Kasumi-1 (cell line): ENCODE measurements around the gene CIC.
A peak's percentile ranks its signal among the peaks of the same experiment; 100 is the strongest.

Experiments
- DNase-seq, 2 experiments: peaks; one replicate each; lab custom pipeline; 2025; lab: John Stamatoyannopoulos, UW

The CIC gene

DNA sequence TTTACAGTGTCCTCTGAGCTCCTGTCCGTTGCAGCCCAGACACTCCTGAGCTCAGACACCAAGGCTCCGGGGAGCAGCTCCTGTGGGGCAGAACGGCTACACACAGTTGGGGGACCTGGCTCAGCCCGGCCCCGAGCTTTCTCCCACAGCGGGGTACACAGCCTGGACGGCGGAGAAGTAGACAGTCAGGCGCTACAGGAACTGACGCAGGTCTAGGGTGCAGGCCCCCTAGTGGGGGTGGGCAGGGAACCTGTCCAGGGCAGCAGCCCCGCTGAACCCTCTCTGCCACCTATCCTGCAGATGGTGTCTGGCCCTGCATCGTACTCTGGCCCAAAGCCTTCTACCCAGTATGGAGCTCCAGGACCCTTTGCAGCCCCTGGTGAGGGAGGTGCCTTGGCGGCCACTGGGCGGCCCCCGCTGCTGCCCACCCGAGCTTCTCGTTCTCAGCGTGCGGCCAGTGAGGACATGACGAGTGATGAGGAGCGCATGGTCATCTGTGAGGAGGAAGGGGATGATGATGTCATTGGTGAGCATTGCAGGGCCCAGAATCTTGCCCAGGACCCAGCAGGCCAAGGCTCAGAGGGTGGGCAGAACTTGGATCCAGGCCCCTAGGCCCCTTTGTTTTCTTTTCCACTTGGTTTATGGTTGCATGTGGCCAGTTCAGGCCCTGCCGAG lies 20.0 kb downstream of the CIC start:
- DNase-seq, result no peak

DNA sequence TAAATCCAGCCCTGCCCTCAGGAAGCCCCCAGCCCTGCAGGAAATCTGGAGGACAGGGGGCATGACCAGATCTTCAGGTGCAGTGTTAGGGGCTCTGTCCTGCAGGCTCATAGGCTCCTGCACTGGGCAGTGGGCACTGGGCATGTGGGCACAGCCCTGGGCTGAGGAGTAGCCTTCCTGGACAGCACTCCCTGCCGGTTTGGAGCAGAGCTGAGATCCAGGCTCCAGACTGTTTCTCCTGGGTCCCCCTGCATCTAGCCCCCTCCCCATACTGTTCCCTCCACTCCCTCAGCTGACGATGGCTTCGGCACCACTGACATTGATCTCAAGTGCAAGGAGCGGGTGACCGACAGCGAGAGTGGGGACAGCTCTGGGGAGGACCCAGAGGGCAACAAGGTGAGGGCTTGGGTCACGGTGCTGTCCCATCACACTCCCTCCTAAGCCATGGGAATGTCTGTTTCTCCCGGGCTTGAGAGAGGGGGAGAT lies 20.5 kb downstream of the CIC start:
- no peak for DNase-seq

DNA sequence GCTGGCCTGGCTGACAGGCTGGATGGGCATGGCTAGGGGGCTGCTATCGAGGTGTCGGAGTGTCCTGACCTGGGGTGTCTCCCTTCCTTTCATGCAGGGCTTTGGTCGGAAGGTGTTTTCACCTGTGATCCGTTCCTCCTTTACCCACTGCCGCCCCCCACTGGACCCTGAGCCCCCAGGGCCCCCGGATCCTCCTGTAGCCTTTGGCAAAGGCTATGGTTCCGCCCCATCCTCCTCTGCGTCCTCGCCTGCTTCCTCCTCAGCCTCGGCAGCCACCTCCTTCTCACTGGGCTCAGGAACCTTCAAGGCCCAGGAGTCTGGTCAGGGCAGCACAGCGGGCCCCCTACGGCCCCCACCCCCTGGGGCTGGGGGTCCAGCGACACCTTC lies 21.1 kb downstream of the CIC start:
- no peak for DNase-seq

DNA sequence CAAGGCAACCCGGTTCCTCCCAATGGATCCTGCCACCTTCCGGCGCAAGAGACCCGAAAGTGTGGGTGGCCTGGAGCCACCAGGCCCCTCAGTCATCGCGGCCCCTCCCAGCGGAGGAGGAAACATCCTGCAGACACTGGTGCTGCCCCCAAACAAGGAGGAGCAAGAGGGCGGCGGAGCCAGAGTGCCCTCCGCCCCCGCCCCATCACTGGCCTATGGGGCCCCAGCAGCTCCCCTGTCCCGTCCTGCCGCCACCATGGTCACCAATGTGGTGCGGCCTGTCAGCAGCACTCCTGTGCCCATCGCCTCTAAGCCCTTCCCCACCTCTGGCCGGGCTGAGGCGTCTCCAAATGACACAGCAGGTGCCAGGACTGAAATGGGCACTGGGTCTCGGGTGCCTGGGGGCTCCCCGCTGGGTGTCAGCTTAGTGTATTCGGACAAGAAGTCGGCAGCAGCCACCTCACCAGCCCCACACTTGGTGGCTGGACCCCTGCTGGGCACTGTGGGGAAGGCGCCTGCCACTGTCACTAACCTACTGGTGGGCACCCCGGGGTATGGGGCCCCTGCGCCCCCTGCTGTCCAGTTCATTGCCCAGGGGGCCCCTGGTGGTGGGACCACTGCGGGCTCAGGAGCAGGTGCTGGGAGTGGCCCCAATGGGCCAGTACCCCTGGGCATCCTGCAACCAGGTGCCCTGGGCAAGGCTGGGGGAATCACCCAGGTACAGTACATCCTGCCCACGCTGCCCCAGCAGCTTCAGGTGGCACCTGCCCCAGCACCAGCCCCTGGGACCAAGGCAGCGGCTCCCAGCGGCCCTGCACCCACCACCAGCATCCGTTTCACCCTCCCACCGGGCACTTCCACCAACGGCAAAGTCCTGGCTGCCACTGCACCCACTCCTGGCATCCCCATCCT lies 21.7 kb downstream of the CIC start:
- DNase-seq, result peak; percentile 56 to 67

DNA sequence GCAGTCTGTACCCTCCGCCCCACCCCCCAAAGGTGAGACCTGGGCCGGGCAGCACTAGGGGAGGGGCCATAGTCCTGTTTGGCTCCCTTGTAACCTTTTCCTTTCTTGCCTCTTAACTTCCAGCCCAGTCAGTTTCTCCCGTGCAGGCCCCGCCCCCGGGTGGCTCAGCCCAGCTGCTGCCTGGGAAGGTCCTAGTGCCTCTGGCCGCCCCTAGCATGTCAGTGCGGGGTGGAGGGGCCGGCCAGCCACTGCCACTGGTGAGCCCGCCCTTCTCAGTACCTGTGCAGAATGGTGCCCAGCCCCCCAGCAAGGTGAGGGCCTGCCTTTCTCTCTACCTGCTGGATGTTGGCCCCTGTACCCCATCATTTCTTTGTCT lies 22.4 kb downstream of the CIC start:
- DNase-seq, result no peak

DNA sequence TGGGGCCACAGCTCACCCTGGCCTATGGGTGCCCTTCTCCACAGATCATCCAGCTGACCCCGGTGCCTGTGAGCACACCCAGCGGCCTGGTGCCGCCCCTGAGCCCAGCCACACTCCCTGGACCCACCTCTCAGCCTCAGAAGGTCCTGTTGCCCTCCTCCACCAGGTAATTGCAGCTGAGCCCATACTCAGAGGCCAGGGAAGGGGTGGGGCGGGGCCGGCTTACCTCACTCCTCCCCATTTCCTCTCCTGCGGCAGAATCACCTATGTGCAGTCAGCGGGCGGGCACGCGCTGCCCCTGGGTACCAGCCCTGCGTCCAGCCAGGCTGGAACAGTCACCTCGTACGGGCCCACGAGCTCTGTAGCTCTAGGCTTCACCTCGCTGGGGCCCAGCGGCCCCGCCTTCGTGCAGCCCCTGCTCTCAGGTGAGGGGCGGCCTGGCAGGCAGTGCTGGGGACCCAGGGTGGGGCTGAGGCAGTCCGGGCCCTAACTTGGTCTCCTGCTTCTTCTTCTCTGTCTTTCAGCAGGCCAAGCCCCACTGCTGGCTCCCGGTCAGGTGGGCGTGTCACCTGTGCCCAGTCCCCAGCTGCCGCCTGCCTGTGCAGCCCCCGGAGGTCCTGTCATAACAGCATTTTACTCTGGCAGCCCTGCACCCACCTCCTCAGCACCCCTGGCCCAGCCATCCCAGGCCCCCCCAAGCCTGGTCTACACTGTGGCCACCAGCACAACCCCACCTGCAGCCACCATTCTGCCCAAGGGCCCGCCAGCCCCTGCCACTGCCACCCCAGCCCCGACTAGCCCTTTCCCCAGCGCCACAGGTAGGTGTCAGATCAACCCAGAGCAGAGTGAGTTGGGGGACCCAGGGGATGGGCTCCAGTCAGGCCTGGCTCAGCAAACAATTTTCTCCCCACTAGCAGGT lies 23.2 kb downstream of the CIC start:
- DNase-seq, result no peak

DNA sequence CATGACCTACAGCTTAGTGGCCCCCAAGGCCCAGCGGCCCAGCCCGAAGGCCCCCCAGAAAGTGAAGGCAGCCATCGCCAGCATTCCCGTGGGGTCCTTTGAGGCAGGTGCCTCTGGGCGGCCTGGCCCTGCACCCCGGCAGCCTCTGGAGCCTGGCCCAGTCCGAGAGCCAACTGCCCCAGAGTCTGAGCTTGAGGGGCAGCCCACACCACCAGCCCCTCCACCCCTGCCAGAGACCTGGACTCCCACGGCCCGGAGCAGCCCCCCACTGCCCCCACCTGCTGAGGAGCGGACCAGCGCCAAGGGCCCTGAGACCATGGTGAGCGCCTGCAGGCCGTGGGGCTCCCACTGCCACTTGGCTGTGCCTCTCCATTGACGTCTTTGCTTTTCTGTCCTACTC lies 23.9 kb downstream of the CIC start:
- no peak for DNase-seq

DNA sequence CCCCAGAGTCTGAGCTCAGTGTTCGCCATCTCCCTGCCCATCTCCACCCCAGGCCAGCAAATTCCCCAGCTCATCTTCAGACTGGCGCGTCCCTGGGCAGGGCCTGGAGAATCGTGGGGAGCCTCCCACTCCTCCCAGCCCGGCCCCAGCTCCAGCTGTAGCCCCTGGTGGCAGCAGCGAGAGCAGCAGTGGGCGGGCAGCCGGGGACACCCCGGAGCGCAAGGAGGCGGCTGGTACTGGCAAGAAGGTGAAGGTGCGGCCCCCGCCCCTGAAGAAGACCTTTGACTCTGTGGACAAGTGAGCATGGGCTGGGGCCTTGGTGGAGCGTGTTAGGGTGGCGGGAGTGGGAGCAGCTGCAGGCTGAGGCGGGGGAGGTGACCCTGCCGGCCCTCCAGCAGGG lies 24.5 kb downstream of the CIC start:
- DNase-seq, result no peak

DNA sequence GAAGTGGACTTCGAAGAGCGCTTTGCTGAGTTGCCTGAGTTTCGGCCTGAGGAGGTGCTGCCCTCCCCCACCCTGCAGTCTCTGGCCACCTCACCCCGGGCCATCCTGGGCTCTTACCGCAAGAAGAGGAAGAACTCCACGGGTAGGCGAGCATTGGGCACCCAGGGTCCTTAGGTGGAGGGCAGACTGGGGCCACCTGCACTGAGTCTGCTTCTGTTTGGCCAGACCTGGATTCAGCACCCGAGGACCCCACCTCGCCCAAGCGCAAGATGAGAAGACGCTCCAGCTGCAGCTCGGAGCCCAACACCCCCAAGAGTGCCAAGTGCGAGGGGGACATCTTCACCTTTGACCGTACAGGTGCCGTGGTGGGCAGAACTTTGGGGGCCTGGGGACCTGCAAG lies 24.9 kb downstream of the CIC start:
- DNase-seq, result no peak

DNA sequence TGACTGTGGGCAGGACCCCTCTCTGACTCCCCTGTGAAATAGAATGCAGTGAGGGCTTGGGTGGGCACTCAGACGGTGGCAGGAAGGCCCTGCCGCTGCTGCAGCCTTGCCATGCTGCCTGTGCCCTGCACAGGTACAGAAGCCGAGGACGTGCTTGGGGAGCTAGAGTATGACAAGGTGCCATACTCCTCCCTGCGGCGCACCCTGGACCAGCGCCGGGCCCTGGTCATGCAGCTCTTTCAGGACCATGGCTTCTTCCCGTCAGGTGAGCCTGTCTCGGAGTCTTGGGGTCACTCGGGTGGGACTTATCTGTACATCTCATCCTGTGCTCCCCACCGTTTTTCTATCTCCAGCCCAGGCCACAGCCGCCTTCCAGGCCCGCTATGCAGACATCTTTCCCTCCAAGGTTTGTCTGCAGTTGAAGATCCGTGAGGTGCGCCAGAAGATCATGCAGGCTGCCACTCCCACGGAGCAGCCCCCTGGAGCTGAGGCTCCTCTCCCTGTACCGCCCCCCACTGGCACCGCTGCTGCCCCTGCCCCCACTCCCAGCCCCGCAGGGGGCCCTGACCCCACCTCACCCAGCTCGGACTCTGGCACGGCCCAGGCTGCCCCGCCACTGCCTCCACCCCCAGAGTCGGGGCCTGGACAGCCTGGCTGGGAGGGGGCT lies 25.6 kb downstream of the CIC start:
- no peak for DNase-seq

DNA sequence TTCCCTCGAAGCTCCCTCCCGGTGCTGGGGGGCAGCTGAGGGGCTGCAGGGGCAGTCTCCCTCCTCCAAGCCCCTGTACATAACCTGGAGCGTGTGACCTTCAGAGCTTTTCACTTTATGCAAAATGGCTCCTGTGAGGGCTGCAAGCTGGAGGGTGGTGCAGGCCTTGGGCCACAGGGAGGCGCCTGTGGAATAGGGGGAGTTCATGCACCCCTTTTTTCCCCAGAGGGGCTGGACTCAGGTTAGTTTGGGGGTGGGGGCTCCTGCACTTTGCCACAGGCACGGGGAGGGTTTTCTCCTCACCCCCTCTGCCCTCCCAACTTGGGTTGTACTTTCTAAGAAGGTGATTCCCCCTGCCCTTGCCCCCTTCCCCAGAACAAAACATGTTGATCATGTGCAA lies 26.3 kb downstream of the CIC start:
- DNase-seq, result no peak

DNA sequence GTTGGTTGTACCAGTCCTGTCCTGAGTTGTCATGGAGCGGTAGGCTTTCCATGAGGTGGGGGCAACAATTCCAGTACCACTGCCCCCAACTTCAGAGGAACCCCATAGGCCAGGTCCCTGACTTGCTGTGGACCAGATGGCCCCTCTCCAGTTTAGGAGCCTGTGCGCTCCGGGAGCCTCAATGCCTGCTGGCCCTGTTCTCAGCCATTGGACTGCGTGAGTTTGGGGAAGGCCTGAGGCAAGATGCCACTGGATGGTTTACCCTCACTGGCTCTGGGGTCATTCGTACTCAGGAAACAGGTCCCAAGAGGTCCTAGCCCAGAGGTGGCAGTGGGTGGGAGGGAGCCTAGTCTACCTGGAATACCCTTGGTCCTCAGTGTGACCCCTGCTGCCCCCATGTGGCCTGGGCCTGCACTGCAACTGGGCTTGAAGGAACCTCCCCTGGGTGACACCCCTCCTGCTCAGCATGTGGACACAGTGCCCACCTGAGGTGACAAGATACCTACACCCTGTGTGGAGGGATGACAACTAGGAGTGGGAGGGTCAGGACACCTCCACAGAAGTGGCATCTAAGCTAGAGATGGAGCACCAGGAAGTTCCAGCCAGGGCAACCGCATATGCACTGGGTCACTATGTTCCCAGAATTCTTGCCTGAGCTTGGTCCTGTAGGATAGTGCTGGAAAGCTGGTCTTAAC lies 26.9 kb downstream of the CIC start:
- peak; percentile 42 to 51 for DNase-seq

DNA sequence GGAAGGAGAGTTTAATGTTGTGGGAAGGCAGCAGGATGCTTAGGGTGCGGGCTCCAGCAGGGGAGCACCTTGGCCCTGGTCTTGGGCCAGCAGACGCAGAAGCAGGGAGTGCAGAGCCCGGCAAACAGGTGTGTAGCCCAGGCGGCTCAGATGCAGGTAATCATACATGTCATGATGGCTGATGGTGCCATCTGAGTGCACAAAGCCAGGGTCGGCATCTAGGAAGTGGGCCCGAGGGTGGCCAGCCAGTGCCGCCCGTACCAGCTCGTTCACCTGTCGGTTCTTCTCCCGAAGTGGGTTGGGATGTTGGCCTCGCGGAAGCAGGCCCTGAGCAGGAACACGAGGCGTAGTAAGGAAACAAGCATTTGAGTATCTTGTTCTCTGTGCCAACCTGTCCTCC lies 28.0 kb downstream of the CIC start:
- DNase-seq, result no peak

DNA sequence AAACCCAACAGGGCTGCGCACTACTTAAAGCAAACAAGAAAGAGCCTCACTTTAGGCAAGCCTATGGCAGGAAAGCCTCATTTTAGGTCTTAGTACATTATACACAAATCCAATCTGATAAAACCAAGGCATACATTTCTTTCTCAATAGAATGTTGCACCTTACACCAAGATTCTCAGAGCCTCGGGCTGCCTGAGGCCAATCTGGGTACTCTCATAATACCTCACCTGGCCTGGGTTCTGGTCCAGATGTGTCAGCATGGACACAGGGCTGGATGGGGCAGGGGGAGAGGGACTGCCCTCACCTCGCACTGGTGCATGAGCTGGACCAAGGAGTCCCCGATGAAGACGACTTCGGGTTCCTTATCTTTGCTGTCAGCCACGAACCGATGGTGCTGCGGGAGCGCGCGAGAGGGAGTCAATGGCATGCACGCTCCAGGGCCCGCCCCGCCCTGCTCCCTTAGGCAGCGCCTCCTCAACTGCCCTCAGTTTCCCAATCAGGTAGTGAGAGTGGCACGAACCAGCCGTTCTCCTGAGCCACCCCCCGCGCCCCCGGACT lies 32.7 kb downstream of the CIC start, which contains the start of gene PRR19:
TSS of gene PRR19 (plus strand) at position 487 of the 558 bp plus-strand sequence. CDS start 7,453 bp downstream, outside the sequence.
- peak in 1 of 2 experiments; percentile 15 for DNase-seq

DNA sequence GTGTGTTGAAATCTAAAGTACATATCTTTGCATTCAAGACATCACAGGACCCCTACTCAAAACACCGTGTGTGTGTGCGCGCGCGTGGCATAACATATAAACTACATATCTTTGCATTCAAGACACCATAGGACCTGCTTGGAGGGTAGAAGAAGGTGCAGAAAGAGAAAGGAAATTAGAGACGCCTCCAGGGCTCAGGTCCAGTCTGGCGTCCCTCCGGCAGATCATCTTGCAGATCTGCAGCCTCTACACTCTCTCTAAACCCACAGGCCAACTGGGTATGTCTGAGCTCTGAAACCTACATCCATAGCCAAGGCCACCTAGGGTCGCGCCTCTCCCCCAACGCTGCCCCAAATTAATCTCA lies 34.0 kb downstream of the CIC start:
- no peak for DNase-seq

DNA sequence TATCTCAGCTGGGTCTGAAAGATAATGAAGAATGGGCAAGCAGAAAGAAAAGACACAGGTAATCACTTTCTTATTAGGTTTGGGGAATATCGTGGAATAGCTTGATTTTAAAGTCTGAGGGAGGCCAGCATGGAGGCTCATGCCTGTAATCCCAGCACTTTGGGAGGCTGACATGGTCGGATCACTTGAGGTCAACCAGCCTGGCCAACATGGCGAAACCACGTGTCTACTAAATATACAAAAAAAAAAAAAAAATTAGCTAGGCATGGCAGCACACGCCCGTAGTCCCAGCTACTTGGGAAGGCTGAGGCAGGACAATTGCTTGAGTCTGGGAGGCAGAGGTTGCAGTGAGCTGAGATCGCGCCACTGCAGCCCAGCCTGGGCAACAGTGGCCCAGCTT lies 34.8 kb downstream of the CIC start:
- no peak for DNase-seq

DNA sequence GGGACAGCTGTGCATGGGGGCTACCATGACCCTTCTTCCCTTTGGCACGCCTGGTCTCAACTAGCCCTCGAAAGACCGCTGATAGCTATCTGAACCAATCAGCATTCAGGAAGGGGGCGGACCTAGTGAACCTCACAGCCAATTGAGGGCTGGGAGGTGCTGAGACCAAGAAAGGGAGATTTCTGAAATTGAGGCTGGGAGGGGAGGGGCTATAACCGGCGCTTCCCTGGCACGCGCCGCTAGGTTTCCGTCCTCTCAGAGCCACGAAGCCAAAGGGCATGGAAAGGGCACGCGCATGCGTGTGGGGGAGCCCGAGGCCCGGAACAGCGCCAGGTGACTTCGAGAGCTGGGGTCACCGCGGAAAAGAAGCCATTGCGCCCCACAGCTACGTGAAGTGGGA lies 37.6 kb downstream of the CIC start:
- DNase-seq, result no peak

DNA sequence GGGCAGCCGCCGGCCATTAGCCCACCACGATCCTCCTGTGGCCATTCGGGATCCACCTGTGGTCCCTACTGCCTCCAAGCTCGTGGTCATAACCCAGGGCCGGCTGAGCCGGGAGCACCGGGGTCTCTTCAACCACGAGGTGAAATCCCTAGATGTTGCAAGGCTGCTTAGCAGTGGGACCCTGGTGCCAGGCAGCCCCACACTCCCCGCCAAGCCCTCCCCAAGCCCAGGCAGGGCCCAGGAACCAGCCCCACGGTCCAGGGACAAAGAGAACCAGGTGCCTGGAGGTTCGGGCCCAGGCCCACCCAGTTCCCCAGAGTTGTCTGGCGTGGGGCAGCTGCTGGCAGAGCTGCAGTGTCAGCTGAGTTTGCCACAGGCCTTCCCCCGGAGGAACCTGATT lies 40.6 kb downstream of the CIC start:
- DNase-seq, result no peak

DNA sequence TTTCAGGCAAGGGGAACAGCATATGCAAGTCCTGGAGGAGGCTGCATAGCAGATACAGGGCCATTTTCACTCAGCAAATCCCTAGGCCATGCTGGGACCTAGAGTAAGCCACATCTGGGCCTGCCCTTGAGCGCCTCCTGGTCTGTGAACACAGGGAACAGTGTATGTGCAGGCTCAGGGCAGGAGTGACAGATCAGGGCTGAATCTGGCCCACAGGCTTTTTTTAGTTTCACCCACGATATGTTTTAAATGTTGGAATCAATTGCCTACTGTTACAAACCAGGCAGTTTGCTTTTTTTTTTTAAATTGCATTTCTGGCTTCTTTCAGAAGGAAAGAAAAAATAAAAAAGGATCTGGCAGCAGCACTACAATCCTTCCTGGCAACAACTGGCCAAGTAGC lies 42.6 kb downstream of the CIC start:
- DNase-seq, result peak; percentile 15 to 21

DNA sequence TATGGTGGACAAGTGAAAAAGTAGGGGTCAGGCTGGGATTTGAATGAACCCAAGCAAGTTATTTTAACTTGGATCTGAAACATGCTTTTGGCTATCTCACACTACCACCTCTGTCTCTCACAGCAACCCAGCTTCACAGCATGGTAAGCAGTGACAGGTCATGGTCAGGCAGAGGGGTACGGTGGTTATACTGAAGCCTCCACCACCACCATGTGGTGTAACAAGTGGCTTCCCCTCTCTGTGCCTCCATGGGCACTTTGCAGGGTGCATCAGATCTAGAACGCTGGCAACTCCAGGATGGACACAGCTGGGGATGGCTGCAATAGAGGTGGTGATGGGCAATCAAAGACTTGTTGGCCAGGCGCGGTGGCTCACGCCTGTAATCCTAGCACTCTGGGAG lies 43.3 kb downstream of the CIC start:
- no peak for DNase-seq
